ENCODE data around the gene ABHD8.

GRCh38 chr19:17346109-17346671, 43.0 kb upstream of the ABHD8 start:
- TF ChIP-seq CTCF (IDR thresholded peaks at IDR 0.05) = peak; percentile 91 to 96 (median 95)
- no peak for TF ChIP-seq POLR2A (IDR thresholded peaks at IDR 0.05)

Measured in testis (tissue), 2 donors.